ENCODE data around the gene KIAA1328.

DNA sequence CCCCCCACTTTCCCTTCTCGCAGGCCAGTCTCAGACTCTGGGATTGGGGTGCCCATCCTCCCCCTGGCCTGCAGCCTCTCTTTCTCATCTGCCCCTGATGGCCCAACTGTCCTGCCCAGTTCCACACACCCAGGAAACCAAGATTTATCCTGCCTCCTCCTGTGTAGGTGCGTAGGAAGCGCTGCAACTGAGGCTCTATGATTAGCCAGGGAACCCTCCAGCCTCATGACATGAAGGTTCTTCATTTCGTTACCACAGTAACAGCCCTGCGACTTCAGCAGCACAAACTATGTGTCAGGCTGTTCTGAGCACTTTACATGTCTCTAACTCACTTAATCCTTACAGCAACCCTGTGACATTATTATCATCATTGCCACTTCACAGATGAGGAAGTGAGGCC is 430.8 kb downstream of the KIAA1328 start:
- TF ChIP-seq, protein P1, sequence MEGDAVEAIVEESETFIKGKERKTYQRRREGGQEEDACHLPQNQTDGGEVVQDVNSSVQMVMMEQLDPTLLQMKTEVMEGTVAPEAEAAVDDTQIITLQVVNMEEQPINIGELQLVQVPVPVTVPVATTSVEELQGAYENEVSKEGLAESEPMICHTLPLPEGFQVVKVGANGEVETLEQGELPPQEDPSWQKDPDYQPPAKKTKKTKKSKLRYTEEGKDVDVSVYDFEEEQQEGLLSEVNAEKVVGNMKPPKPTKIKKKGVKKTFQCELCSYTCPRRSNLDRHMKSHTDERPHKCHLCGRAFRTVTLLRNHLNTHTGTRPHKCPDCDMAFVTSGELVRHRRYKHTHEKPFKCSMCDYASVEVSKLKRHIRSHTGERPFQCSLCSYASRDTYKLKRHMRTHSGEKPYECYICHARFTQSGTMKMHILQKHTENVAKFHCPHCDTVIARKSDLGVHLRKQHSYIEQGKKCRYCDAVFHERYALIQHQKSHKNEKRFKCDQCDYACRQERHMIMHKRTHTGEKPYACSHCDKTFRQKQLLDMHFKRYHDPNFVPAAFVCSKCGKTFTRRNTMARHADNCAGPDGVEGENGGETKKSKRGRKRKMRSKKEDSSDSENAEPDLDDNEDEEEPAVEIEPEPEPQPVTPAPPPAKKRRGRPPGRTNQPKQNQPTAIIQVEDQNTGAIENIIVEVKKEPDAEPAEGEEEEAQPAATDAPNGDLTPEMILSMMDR (IDR thresholded peaks at IDR 0.05), result no peak
- TF ChIP-seq POLR2AphosphoS5 (IDR thresholded peaks at IDR 0.05), result no peak
